GM13976 (cell line): ENCODE results near the gene CYB5RL.

ENCODE experiments used
- DNase-seq: peaks from one replicate; pipeline ENCODE4 v3.0.0; 2012; ENCODE audit warnings: low spot score
- in situ Hi-C: fragments of 300-500 bp; cut with MboI; formaldehyde crosslinking; loops from one replicate; pipeline ENCODE4 v1.12.0; 2022; ENCODE audit warnings: low sequenced_read_pairs, mixed read lengths, inconsistent platforms; ENCODE audit not compliant: unreplicated experiment
- TF ChIP-seq, protein P1 (sequence below): IDR thresholded peaks from 2 replicates; pipeline ENCODE4 v1.5.1; 2012; ENCODE audit warnings: borderline replicate concordance, mild to moderate bottlenecking; ENCODE audit not compliant: insufficient read depth; ENCODE audit errors: extremely low read depth, missing control alignments, control extremely low read depth

Gene CYB5RL

DNA sequence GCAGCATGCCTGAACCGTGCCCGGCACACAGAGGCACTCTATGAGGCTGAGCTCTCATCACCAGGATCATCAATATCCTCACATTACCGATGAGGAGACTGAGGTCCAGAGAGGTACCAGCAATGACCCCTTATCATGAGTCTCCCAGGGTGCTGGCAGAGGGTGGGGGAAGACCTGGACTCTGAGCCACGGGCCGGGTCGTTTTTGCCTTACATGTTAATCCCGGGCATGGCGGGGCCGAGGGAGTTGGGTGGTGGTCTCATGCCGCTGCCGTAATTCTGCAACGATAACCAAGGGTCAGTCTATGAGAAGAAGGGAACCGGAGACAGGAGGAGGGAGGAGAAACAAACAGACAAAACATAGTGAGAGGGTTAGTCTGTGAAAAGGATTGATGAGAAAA is 43.2 kb upstream of the CYB5RL start:
- TF ChIP-seq, protein P1, sequence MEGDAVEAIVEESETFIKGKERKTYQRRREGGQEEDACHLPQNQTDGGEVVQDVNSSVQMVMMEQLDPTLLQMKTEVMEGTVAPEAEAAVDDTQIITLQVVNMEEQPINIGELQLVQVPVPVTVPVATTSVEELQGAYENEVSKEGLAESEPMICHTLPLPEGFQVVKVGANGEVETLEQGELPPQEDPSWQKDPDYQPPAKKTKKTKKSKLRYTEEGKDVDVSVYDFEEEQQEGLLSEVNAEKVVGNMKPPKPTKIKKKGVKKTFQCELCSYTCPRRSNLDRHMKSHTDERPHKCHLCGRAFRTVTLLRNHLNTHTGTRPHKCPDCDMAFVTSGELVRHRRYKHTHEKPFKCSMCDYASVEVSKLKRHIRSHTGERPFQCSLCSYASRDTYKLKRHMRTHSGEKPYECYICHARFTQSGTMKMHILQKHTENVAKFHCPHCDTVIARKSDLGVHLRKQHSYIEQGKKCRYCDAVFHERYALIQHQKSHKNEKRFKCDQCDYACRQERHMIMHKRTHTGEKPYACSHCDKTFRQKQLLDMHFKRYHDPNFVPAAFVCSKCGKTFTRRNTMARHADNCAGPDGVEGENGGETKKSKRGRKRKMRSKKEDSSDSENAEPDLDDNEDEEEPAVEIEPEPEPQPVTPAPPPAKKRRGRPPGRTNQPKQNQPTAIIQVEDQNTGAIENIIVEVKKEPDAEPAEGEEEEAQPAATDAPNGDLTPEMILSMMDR: no peak
- DNase-seq: no peak
- in situ Hi-C loops: no loop called here

DNA sequence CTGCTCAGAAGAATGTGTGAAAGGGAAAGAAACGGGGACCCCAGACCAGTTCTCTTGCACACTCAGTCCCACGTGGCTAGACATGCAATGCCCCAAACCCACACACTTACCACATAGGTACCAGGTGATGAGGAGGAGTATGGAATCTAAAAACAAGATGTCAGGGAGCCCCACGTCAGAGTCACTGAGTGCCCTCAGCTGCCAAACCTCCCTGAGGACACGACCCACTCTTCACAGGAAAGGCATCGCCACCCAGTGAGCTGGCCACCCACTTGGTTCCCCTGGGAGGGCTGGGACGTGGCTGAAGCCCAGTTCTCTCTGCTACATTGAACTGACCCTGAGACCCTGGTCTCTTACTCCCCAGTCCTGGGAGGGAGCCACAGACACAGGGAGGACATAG is 41.5 kb upstream of the CYB5RL start:
- TF ChIP-seq, protein P1: no peak
- in situ Hi-C loops: no loop called here
- no peak for DNase-seq

DNA sequence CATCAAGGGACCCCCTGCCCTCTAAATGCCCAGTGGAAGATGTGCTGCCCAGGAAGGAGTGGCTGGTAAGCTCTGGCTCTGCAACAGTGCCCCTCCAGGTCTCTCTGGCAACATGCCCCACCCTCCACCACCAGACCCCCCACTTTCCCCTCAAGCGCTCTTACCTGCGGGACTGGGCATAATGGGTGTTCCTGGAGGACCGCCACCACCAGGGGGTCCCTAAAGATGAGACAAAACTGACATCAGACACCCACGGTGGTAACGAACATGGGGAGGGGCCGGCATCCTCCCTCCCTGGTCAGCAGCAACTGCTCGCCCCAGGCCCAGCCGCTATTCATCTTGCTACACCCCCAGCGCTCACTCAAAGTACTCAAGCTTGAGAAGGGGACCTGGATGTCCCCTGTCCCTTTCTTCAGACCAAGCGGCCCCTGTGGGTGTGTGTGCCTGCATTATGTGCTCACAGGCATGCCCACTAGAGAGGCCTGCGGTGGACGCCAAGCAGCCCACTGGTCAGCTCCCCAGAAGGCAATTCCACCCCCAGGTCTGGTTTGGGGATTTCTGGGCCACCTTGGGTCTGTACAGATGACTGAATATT is 41.0 kb upstream of the CYB5RL start:
- no peak for DNase-seq
- TF ChIP-seq, protein P1: no peak
- in situ Hi-C loops: no loop called here

DNA sequence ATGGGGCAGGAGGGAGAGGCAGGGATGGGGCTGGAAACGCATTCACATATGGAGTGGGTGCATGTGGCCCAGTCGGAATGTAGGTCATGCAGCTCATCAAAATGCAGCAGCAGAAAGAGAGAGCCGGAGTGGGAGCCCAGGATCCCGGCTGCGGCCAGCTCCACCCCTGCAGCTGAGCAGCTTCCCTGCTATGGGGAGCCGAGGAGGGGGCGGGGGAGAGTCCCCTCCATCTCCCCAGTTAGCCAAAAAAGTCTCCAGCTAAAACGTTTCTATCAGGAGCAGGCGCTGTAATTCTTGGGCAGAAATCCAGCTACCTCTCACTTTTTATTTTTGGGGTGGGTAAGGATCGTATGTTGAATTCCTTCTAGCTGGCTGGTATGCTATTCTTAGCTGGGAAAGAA is 39.8 kb upstream of the CYB5RL start:
- TF ChIP-seq, protein P1: no peak
- in situ Hi-C loops: no loop called here

DNA sequence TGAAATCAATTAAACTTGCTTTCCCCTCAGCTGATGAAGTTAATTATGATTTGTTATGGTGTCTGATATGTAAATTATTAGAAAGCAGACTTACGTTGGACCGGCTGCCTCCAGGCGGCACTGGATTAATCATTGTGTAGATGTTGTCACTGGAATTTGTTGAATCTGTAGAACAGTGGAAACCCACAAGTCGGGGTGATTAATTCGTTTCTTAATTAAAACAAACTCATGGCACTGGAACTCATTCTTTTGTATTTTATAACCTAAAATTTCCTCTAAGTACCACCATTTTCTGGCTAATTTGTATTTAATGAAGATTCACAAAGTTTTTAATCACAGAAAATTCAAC is 39.2 kb upstream of the CYB5RL start:
- DNase-seq: no peak
- TF ChIP-seq, protein P1: no peak
- in situ Hi-C loops: no loop called here

More for the DNA sequence above, 39.8 kb upstream of the CYB5RL start:
- no peak for DNase-seq

DNA sequence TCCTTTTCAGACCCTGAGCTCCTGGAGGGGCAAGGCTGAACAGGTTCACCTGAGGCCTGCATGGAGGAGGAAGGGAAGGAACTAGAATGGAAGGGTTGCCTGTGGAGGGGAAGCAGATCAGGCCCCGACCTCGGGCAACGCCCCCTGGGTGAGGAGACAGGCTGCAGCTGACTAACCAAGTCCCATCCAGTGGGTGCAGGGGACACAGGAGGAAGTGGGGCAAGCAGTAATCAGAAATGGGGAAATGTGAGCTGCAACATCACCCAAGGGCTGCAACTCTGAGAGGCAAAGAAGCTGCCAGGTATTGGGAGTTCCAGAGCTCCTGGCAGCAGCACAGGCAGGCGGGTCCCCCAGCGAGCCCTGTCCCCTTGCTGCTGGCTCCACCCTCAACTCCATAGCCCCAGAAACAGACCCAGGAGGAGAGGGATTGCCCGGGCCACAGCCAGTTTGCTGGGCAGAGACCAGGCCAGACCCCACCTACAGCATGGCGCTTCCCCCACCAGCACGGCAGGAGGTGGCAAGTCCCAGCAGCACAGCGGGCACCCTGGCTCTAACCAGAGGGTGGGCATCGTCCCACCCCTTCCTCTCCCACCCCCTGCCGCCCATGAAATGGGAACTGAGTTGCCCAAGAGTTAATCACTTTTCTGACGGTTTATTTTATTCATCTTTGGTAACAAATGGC is 38.7 kb upstream of the CYB5RL start:
- DNase-seq: no peak
- in situ Hi-C loops: no loop called here
- TF ChIP-seq, protein P1: no peak
